ENCODE data around the gene CCDC70. TPM values are rescaled to one million over a fixed set of nuclear protein-coding genes. Genes with fewer than 3 reads are reported as not detected.

The CCDC70 gene
- total and polyA plus RNA-seq, 4 donors, result not detected

DNA sequence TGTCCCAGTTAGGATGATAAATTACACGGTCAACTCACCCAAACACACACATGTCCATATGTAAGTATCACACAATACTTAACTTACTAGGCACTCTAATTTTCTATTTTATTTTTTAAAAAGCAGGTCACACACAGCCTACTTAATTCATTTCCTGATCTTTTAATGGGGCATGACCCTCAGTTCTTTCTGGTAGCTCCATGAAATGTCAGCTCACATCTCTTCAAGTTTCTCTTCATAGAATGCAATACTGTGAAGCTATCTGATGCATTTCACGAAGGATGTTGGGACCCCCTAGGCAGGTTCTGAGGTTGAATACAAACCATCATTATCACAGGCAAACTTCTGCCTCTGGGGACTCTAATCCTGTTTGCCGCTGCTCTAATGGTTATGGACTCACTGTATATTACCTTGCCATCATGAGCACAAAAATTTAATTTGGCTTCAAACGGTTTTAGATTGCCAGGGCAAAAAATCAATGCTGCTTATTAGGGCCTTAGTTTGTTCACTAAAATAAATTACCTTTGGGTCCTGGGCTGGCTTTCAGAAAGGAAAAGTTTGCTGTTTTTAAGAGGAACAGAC, 41.7 kb upstream of the CCDC70 start:
- 89 to 96% methylated on average over 4 of the region's 4 CpGs for WGBS, 2 donors
- Histone ChIP-seq H3K9ac (ENCODE audit: insufficient read depth in 1 of 2, low read length in 2 of 2) (no peak overlapping the region), H3K27ac (ENCODE audit: low read depth in 1 of 2, low read length in 1 of 2) (no peak overlapping the region), H3K36me3 (ENCODE audit: control insufficient read depth in 4 of 4, insufficient read depth in 4 of 4, low read length in 4 of 4) (no peaks in the 10 kb centered on the region), H3K4me1 (ENCODE audit: control insufficient read depth in 5 of 5, insufficient read depth in 5 of 5, low read length in 5 of 5) (peaks cover 0 to 8% (median 4%) of the 10 kb centered on the region in 5 donors), H3K27me3 (ENCODE audit: control insufficient read depth in 3 of 3, insufficient read depth in 3 of 3, low read length in 2 of 3) (peaks cover 0 to 5% (median 0%) of the 10 kb centered on the region in 3 donors), H3K4me3 (no peak overlapping the region), H3K9me3 (ENCODE audit: control insufficient read depth in 4 of 4, insufficient read depth in 3 of 4, low read length in 3 of 4) (no peaks in the 10 kb centered on the region)
- DNase-seq (no peak), ATAC-seq (ENCODE audit: insufficient read depth, low FRiP score) (no peak)
- TF ChIP-seq, protein P1, sequence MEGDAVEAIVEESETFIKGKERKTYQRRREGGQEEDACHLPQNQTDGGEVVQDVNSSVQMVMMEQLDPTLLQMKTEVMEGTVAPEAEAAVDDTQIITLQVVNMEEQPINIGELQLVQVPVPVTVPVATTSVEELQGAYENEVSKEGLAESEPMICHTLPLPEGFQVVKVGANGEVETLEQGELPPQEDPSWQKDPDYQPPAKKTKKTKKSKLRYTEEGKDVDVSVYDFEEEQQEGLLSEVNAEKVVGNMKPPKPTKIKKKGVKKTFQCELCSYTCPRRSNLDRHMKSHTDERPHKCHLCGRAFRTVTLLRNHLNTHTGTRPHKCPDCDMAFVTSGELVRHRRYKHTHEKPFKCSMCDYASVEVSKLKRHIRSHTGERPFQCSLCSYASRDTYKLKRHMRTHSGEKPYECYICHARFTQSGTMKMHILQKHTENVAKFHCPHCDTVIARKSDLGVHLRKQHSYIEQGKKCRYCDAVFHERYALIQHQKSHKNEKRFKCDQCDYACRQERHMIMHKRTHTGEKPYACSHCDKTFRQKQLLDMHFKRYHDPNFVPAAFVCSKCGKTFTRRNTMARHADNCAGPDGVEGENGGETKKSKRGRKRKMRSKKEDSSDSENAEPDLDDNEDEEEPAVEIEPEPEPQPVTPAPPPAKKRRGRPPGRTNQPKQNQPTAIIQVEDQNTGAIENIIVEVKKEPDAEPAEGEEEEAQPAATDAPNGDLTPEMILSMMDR (IDR thresholded peaks at IDR 0.05; ENCODE audit: control extremely low read depth, extremely low read depth), result no peak

DNA sequence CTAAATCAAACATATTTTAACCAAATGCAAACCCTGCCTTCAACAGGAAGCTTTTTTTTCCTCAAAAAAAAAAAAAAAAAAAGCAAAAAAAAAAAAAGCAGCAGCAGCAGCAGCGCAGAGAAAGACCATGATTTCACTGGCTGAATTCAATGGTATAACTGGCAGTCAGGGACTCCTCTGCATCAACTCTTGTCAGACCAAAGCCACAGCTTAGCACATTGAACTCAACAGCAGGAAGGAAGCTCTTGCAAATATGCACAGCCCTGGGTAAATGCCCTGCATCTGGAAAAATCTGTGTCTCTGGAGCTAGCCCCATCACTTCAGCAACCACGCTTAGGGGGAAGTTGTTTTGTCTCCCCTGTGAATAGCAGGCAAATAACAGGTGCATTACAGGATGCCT, 40.2 kb upstream of the CCDC70 start:
- Histone ChIP-seq H3K27me3 (ENCODE audit: control insufficient read depth in 3 of 3, insufficient read depth in 3 of 3, low read length in 2 of 3) (peaks cover 0 to 2% (median 0%) of the 10 kb centered on the region in 3 donors), H3K9me3 (ENCODE audit: control insufficient read depth in 4 of 4, insufficient read depth in 3 of 4, low read length in 3 of 4) (no peaks in the 10 kb centered on the region), H3K27ac (ENCODE audit: low read depth in 1 of 2, low read length in 1 of 2) (no peak overlapping the region), H3K9ac (ENCODE audit: insufficient read depth in 1 of 2, low read length in 2 of 2) (no peak overlapping the region), H3K36me3 (ENCODE audit: control insufficient read depth in 4 of 4, insufficient read depth in 4 of 4, low read length in 4 of 4) (no peaks in the 10 kb centered on the region), H3K4me1 (ENCODE audit: control insufficient read depth in 5 of 5, insufficient read depth in 5 of 5, low read length in 5 of 5) (peaks cover 0 to 20% (median 7%) of the 10 kb centered on the region in 5 donors), H3K4me3 (no peak overlapping the region)
- DNase-seq (no peak), ATAC-seq (ENCODE audit: insufficient read depth, low FRiP score) (peak; percentile 5)
- WGBS, 2 donors, result 30 to 50% methylated on average over 2 of the region's 2 CpGs
- TF ChIP-seq, protein P1 (IDR thresholded peaks at IDR 0.05; ENCODE audit: control extremely low read depth, extremely low read depth), result no peak

DNA sequence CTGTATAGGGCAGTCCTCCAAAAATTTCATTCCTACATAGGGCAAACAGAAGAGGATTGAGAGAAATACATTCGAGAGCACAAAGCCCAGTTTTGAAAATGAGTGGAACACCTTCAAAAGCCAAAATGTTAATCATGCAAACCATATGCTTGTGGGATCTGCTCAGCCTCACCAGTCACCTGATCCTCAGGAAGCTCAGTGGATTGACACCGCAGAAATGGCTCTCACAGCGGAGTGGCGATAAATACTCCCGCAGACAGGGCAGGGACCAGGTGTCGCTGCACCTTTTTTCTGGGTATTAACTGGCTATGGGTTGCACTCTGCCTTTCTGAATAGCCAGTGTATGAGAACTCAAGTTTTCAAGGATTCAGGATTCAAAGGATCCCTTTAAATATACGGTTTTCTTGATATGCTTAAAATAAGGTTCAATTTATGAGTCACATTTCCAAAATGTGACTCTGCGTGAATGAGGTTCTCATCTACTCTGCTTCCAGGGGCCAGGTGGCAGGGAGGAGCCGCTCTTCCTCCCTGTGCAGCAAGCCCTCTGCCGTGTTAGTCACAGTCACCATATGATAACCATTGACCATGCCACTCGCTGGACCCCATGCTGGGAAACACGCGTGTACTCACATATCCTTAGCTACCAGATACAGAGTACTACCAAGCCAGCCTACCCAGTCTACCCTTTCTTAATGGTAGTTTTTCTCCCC, 39.5 kb upstream of the CCDC70 start:
- no peaks in the 10 kb centered on the region for H3K27me3 ChIP-seq (ENCODE audit: control insufficient read depth in 3 of 3, insufficient read depth in 3 of 3, low read length in 2 of 3)
- no peak overlapping the region for H3K27ac ChIP-seq (ENCODE audit: low read depth in 1 of 2, low read length in 1 of 2)
- no peak overlapping the region for H3K4me3 ChIP-seq
- H3K36me3 ChIP-seq (ENCODE audit: control insufficient read depth in 4 of 4, insufficient read depth in 4 of 4, low read length in 4 of 4), result no peaks in the 10 kb centered on the region
- ATAC-seq (ENCODE audit: insufficient read depth, low FRiP score) (no peak), DNase-seq (no peak)
- TF ChIP-seq, protein P1 (IDR thresholded peaks at IDR 0.05; ENCODE audit: control extremely low read depth, extremely low read depth), result no peak
- WGBS, 2 donors, result 48 to 73% methylated on average over 13 of the region's 13 CpGs
- peaks cover 0 to 26% (median 10%) of the 10 kb centered on the region in 5 donors for H3K4me1 ChIP-seq (ENCODE audit: control insufficient read depth in 5 of 5, insufficient read depth in 5 of 5, low read length in 5 of 5)
- H3K9me3 ChIP-seq (ENCODE audit: control insufficient read depth in 4 of 4, insufficient read depth in 3 of 4, low read length in 3 of 4), result no peaks in the 10 kb centered on the region
- no peak overlapping the region for H3K9ac ChIP-seq (ENCODE audit: insufficient read depth in 1 of 2, low read length in 2 of 2)
